ENCODE results near the gene BTG2. TPM values are rescaled to one million over a fixed set of nuclear protein-coding genes. Genes with fewer than 3 reads are reported as not detected.
A peak's percentile ranks its signal among the peaks of the same experiment; 100 is the strongest.

The BTG2 gene
- total RNA-seq, 1 experiment from 2014 or later: 2.9 TPM

- peak overlapping the region in 1 of 2 experiments; percentile 55; a peak in 2 of 5 replicates for H3K4me3 Mint-ChIP-seq
- H3K27me3 Mint-ChIP-seq (ENCODE audit: low read depth): peaks cover 97% of the 10 kb centered on the region
Observed at GRCh38 chr1:203308923-203309331, 3.6 kb downstream of the BTG2 start.

More at GRCh38 chr1:203308923-203309331, 3.6 kb downstream of the BTG2 start:
- Mint-ChIP-seq H3K27ac (no peak overlapping the region), H3K4me1 (peaks cover 52 to 57% of the 10 kb centered on the region in 2 experiments), H3K36me3 (ENCODE audit: insufficient read depth in 1 of 3, low read depth in 3 of 3) (peaks cover 0 to 3% (median 0%) of the 10 kb centered on the region in 3 experiments; a peak in 2 of 7 replicates), H3K9me3 (no peaks in the 10 kb centered on the region; a peak in 1 of 5 replicates)
- H3K79me1 ChIP-seq (ENCODE audit: insufficient read depth, low read depth, low read length, poor library complexity, severe bottlenecking): no peaks in the 10 kb centered on the region
- TF ChIP-seq CTCF (conservative IDR thresholded peaks at IDR 0.05): no peak
- no peak for DNase-seq
- H3K23ac ChIP-seq (ENCODE audit: insufficient read length, low read depth, low read length): no peak overlapping the region
- no peak overlapping the region for H3K56ac ChIP-seq (ENCODE audit: insufficient read length, low read depth, low read length)
- no peak overlapping the region for H3K9ac ChIP-seq (ENCODE audit: extremely low read depth, insufficient read length, low read length)
- no peaks in the 10 kb centered on the region for H3K9me3 ChIP-seq (ENCODE audit: control insufficient read depth, low read depth, low read length)
- H3K18ac ChIP-seq (ENCODE audit: insufficient read length, low read depth, low read length): no peak overlapping the region
- no peak overlapping the region for H3K14ac ChIP-seq (ENCODE audit: insufficient read depth, low read length)
- H4K5ac ChIP-seq (ENCODE audit: insufficient read length, low read depth, low read length): no peak overlapping the region
- peaks cover 10% of the 10 kb centered on the region for H3K4me1 ChIP-seq (ENCODE audit: insufficient read depth, low read length)
- no peaks in the 10 kb centered on the region for H4K20me1 ChIP-seq (ENCODE audit: control insufficient read depth, insufficient read depth, insufficient read length)
- H3K4me2 ChIP-seq (ENCODE audit: insufficient read depth, insufficient read length, low read length): no peak overlapping the region
- no peak overlapping the region for H2AK5ac ChIP-seq (ENCODE audit: insufficient read length, low read length)
- no peak overlapping the region for H2BK5ac ChIP-seq (ENCODE audit: insufficient read length, low read length)
- H2BK12ac ChIP-seq (ENCODE audit: insufficient read length, low read depth, low read length): no peak overlapping the region
- peaks cover 13% of the 10 kb centered on the region for H3K23me2 ChIP-seq (ENCODE audit: insufficient read length, low read depth, low read length, poor library complexity, severe bottlenecking)
- H3T11ph ChIP-seq (ENCODE audit: low read length): no peak overlapping the region
- no peak overlapping the region for H4K8ac ChIP-seq (replicated peaks; ENCODE audit: insufficient read length, low read depth, low read length)
- H2BK120ac ChIP-seq (ENCODE audit: low read depth, low read length, poor library complexity, severe bottlenecking): no peak overlapping the region
- H3K27ac ChIP-seq (ENCODE audit: insufficient read length, low read depth, low read length): no peak overlapping the region
- H3K27me3 ChIP-seq (ENCODE audit: insufficient read depth, low read length): peaks cover 73% of the 10 kb centered on the region
- H3K4ac ChIP-seq (ENCODE audit: low read depth, low read length): no peak overlapping the region
- no peaks in the 10 kb centered on the region for H3K79me2 ChIP-seq (ENCODE audit: insufficient read depth, low read length)
- H2BK20ac ChIP-seq (ENCODE audit: low read depth, low read length, poor library complexity, severe bottlenecking): no peak overlapping the region
- no peak overlapping the region for H2BK15ac ChIP-seq (ENCODE audit: low read depth, low read length)
- no peak overlapping the region for H2AFZ ChIP-seq (ENCODE audit: low read length)
- WGBS (ENCODE audit: extremely low coverage, insufficient read length, low lambda C conversion rate): no CpG with 5 or more reads among the region's 1 CpG
- H4K91ac ChIP-seq (ENCODE audit: insufficient read length, low read depth, low read length): no peak overlapping the region
